GM10266 (cell line): ENCODE data around the gene CYSLTR2.

Experiments
- DNase-seq: peaks from one replicate; pipeline ENCODE4 v3.0.0; 2012; ENCODE audit errors: extremely low spot score
- TF ChIP-seq, protein P1 (sequence below): IDR thresholded peaks from 2 replicates; pipeline ENCODE4 v1.5.1; 2012; ENCODE audit warnings: mild to moderate bottlenecking, low read depth; ENCODE audit not compliant: control insufficient read depth, insufficient read depth; ENCODE audit errors: missing control alignments

Gene CYSLTR2

GRCh38 chr13:48653472-48653939 lies at the start of gene CYSLTR2:
TSS of gene CYSLTR2 (plus strand) at chr13:48653929. CDS start at chr13:48706818, 52,889 bp downstream.
- no peak for DNase-seq
- TF ChIP-seq, protein P1, sequence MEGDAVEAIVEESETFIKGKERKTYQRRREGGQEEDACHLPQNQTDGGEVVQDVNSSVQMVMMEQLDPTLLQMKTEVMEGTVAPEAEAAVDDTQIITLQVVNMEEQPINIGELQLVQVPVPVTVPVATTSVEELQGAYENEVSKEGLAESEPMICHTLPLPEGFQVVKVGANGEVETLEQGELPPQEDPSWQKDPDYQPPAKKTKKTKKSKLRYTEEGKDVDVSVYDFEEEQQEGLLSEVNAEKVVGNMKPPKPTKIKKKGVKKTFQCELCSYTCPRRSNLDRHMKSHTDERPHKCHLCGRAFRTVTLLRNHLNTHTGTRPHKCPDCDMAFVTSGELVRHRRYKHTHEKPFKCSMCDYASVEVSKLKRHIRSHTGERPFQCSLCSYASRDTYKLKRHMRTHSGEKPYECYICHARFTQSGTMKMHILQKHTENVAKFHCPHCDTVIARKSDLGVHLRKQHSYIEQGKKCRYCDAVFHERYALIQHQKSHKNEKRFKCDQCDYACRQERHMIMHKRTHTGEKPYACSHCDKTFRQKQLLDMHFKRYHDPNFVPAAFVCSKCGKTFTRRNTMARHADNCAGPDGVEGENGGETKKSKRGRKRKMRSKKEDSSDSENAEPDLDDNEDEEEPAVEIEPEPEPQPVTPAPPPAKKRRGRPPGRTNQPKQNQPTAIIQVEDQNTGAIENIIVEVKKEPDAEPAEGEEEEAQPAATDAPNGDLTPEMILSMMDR, result no peak

DNA sequence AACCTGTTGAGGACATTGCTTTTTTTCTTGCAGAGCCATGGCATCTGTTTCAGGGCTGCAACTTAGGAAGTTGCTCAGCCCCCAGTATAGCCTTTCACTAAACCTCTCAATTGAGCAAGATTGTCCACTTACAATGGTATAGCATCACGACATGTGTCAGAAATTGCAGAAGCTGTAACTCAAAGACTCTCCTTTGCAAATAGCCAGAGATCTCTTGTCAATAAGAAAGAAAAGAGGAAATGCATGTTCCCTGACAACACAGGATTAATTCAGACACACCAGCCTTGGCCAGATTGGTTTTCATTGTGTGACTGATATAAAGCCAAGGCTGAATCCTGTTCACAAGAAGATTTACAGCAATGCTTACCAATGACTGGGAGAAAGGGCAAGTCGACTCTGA lies 38.7 kb upstream of the CYSLTR2 start:
- no peak for DNase-seq
- TF ChIP-seq, protein P1, result no peak

GRCh38 chr13:48618937-48619336 lies 34.8 kb upstream of the CYSLTR2 start:
- DNase-seq, result no peak
- TF ChIP-seq, protein P1, result no peak

DNA sequence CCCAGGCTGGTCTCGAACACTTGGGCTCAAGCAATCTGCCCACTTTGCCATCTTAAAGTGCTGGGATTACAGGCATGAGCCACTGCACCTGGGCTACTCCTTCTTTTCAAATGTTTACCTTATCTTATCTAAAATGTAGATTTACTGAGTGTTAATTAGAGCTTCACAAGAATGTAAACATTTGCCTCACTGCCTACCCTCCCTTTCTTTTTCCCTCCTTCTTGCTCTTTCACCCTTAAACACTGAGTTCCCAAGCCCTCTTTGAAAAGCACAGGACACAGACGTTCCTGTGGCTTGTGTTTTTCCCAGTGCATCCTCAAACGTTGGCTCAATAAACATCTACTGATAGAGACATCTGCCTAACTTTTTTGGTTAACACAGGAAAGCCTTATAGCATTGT lies 32.7 kb upstream of the CYSLTR2 start:
- TF ChIP-seq, protein P1, result no peak
- no peak for DNase-seq

DNA sequence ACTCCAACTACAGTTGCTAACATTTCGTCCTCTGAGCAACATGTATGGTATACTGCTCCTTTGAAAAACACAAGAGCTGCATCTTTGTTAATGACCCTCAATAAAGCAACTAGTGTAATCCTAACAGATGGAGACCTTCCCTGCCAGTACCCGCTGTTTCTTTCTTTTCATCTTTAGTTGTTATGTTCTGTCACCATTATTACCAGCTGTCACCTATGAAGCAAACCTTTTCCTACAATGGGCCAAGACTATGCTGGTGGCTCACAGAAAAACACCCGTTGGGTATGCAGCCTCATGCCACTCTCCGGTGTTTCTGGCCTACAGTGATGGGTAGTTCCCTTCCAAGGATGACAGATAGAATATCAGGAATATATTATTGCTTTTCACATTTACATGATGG lies 29.7 kb upstream of the CYSLTR2 start:
- TF ChIP-seq, protein P1, result no peak
- no peak for DNase-seq

DNA sequence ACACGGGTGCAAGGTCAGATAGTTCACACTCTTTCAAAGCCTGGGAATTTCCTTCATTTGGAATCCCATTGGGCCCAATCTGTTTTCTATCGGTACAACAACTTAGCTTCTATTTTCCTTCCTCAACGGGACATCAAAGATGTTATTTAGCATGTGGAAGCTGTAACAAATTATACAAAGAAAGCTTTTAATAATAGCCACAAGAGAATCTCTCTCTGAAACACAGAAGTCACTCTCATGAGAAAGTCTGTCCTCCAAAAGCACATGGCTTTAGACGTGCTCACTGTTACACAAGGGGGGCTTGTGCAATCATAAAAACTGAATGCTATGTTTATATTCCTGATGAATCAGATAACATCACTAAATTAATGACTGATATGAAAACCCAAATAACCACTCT lies 28.9 kb upstream of the CYSLTR2 start:
- TF ChIP-seq, protein P1, result no peak
- no peak for DNase-seq

GRCh38 chr13:48625413-48626076 lies 28.2 kb upstream of the CYSLTR2 start:
- DNase-seq, result no peak
- TF ChIP-seq, protein P1, result no peak
